NCI-H226 (cell line): ENCODE results near the gene OOEP.

Source experiments
- DNase-seq: peaks from one replicate; pipeline ENCODE4 v3.0.0-alpha.2; 2015

OOEP gene

GRCh38 chr6:73364121-73364520, 5.6 kb downstream of the OOEP start:
- no peak for DNase-seq

GRCh38 chr6:73363537-73363875, 6.2 kb downstream of the OOEP start:
- DNase-seq = no peak

DNA sequence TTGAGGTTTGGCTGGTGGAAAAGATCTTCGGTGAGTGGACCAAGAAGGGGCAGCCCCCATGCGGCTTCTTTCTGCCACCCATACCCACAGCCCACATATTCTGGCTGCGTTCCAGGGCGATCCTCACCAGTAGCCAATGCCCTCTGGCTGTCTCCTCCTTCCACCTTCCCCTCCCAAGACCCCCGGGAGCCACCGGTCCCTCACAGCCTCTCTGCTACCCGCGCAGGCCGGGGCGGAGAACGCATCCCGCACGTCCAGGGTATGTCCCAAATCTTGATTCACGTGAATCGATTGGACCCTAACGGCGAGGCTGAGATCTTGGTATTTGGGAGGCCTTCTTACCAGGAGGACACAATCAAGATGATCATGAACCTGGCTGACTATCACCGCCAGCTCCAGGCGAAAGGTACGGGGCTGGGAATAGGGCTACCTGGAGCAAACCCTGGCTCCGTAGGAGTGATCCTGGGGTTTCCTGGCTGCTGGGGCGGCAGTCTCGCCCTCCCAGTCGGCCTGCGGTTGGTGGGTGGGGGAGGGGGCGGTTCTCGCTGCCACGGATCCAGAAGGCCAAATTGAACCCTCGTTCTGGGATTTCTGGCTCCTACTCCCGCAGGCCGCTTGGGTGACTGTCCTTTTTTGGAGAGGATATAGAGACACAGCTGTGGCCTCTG, 6.7 kb downstream of the OOEP start:
- no peak for DNase-seq

DNA sequence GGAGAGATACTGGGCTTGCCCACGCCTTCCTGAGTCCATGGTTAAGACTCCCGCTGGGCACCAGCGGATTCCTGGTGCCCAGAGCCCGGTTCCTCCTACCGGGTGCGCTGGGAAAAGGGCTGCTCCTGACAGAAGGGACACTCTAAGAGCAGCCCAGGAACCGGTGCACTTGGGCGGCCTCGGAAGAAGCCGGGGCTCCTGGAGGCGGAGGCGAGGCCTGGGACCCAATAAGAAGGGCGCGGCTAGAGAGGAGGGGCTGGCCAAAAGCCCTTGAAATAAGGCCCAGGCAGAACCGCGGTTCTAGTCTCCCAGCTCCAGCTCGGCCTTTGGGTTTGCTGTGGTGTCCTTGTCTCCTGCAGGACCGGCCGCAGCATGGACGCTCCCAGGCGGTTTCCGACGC, 7.3 kb downstream of the OOEP start, which contains the start of gene KHDC3L:
KHDC3L (plus strand) TSS at position 301 of the 400 bp plus-strand sequence; CDS start at position 373, 72 bp downstream.
- DNase-seq = no peak

DNA sequence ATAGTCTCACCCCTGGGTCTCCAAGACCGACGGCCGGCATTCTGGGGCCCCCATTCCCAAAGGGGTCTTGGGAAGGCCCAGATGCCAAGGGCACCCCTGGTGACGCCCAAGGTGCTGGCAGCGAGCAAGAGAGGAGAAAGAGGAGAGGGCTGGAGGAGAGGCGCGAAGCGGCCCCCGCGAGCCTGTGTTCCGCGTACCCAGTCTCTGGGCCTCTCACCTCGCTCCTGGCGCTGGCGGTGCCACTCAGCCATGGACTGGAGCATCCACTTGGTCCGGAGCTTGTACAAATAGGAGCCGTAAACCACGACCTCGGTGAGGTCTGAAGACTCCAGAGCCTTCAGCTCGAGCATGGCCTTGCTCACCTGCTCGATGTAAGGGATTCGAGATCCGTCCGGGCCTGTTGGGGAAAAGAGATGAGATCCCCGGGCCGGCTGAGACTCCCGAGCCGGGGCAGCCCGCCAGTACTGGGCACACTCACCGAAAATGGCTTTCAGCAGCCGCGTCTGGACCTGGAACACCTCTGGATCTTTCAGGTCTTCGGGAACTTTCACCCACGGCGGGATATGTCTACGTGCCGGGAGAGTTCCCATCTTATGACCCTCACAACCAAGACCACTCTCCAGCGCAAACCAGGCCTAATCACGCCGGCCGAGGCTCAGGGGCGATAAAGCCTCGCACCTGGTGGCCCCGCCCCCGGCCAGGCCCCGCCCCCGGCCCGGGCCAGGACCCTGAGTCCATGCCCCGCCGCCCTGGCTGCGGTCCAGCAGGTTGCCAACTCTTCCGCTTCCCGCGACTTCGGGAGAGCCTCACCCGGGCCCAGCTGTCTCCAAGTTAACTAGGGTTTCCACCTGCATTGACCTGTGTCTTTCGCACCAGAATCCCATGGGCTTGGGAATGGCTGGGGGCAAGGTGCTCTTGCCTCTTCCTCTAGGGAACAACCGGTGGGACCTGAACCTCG, 15.8 kb downstream of the OOEP start, which contains the start of gene DPPA5:
DPPA5 (minus strand) TSS at position 641 of the 958 bp plus-strand sequence; CDS start at position 590, 51 bp downstream.
- DNase-seq = no peak

DNA sequence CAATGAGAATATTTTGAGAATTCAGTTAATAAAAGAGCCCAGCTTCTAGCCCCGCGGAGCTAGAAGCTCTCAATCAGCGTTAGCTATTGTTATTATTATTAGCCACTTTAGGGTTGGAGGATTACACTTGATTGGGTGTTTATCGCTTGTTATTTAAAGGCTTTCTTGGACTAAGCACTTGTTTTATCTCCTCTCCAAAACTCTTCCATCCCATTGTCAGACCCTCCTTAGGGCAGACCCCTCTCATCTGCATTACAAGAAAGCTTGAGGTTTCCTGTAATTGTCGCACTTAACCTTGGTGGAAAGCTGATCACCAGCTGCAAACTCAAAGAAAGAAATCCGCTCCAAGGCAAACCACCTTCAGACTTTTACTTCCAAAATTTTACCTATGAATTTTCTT, 20.4 kb downstream of the OOEP start:
- no peak for DNase-seq

GRCh38 chr6:73348550-73349204, 21.0 kb downstream of the OOEP start:
- DNase-seq = no peak

GRCh38 chr6:73343164-73343563, 26.5 kb downstream of the OOEP start:
- DNase-seq = no peak

DNA sequence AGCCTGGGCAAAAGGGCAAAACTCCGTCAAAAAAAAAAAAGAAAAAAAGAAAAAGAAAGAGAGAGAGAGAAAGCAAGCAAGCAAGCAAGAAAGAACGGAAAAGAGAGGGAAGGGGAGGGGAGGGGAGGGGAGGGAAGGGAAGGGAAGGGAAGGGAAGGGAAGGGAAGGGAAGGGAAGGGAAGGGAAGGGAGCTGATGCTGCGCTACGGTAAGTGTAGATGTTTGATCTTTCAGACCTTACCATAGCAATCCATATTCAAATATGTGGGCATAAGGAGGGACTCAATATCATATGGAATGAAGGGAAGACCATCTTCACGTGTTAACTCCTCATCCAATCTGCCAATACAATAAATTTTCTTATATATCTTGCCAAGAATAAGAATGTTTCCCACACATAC, 27.5 kb downstream of the OOEP start:
- DNase-seq = no peak

DNA sequence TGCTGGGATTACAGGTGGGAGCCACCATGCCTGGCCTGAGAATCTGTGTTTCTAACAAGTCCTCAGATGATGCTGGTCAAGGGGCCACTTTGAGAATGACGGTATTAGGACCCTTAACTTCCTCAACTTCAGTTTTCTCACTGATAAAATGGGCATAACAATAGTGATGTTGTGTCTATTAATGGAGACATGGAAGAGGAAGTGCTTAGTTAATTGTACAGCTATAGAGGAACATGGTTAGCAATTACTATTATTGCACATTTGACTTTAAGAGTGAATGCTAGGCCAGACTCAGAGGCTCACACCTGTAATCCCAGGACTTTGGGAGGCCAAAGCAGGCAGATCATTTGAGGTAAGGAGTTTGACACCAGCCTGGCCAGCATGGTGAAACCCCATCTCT, 28.4 kb downstream of the OOEP start:
- no peak for DNase-seq

DNA sequence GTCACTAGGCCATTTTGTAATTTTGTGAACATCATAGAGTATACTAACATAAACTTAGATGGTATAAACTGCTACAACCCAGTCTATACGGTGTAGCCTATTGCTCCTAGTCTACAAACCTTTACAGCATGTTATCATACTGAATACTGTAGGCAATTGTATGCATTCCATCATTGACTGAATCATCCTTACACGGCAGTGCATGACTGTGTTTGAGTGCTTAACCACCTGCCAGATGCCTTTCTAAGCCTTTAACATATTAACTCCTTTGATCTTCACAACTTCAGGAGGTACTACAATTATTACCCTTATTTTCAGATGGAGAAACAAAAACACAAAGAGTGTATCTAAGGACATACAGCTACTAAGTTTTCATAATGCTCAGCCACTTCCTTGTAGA, 29.6 kb downstream of the OOEP start:
- DNase-seq = peak; percentile 58

GRCh38 chr6:73339340-73339739, 30.4 kb downstream of the OOEP start:
- peak; percentile 74 for DNase-seq

- no peak for DNase-seq
These were observed 40.5 kb downstream of the OOEP start for GRCh38 chr6:73329201-73329600.

DNA sequence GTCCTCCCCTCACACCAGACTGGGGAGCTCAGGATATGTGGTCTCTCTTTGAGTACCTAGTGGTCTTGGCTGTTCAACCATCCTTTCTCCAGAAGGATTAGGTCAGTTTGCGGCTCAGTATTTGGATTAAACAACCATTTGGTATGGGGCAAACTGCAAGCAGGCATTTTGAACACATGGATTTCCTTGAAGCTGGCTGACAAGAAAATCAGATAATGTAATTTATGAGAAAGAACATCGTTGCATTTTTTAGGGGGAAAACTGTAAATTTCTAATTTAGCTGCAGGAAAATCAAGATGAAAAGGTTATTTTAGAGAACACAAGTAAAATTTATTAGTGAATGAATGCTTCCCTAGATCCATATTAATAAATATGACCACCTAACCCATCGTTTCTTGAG, 40.9 kb downstream of the OOEP start:
- DNase-seq = no peak

- no peak for DNase-seq
These were observed 44.0 kb downstream of the OOEP start for GRCh38 chr6:73325656-73326055.

- no peak for DNase-seq
These were observed 46.4 kb downstream of the OOEP start for GRCh38 chr6:73323323-73323722.
